Suprapubic skin (tissue), 4 donors: ENCODE data around the gene SPOCK3. TPM values are rescaled to one million over a fixed set of nuclear protein-coding genes. Genes with fewer than 3 reads are reported as not detected.

Experiments
- DNase-seq, 2 donors: peaks; one replicate each; pipeline ENCODE4 v3.0.0-alpha.2; 2019; ENCODE audit warnings: low spot score in 2 of 2
- H3K27ac ChIP-seq: fragments of 200-600 bp; sonication (generic); one replicate; pipeline ENCODE4 v1.5.1; 2019
- H3K27me3 ChIP-seq: fragments of 200-600 bp; sonication (generic); one replicate; pipeline ENCODE4 v1.5.1; 2019
- H3K36me3 ChIP-seq: fragments of 200-600 bp; sonication (generic); one replicate; pipeline ENCODE4 v1.5.1; 2019
- H3K4me1 ChIP-seq: fragments of 200-600 bp; sonication (generic); one replicate; pipeline ENCODE4 v1.5.1; 2019
- H3K4me3 ChIP-seq: fragments of 200-600 bp; sonication (generic); one replicate; pipeline ENCODE4 v1.5.1; 2019; ENCODE audit warnings: mild to moderate bottlenecking
- H3K9me3 ChIP-seq: fragments of 200-600 bp; sonication (generic); one replicate; pipeline ENCODE4 v1.5.1; 2019
- EP300 ChIP-seq: sonication (generic); formaldehyde crosslinking; IDR thresholded peaks from one replicate; pipeline ENCODE4 v1.6.1; 2017; ENCODE audit warnings: antibody characterized with exemption
- POLR2A ChIP-seq, 2 donors: fragments of 450-650 bp; IDR thresholded peaks; one replicate each; pipeline ENCODE4 v1.6.1; 2017; ENCODE audit warnings: antibody characterized with exemption in 2 of 2, mild to moderate bottlenecking in 2 of 2, moderate library complexity in 2 of 2
- POLR2AphosphoS5 ChIP-seq, 3 donors: sonication (generic); formaldehyde crosslinking; IDR thresholded peaks; one replicate each; pipeline ENCODE4 v1.6.1; 2017; ENCODE audit warnings: antibody characterized with exemption in 3 of 3
- WGBS: methylation state at CpG from one replicate; pipeline ENCODE4 v1.1.5; 2018; 5-methylcytosine and 5-hydroxymethylcytosine counted together
- total RNA-seq, 4 donors: library from RNA; depleted of rRNA; stranded (reverse); fragments of >200 nt; gene quantifications; one replicate each; pipeline ENCODE4 v1.1.0, GENCODE V29; 2016
- TF ChIP-seq, protein P1 (sequence below), 2 donors: fragments of 200-600 bp in 1 of 2; fragments of 450-650 bp in 1 of 2; sonication (generic) in 1 of 2; IDR thresholded peaks; one replicate each; pipeline ENCODE4 v1.5.1; 2016 to 2019; ENCODE audit warnings: antibody characterized with exemption in 2 of 2, mild to moderate bottlenecking in 1 of 2, moderate library complexity in 1 of 2

Gene SPOCK3
- total RNA-seq, 4 donors from 2014 or later = not detected

- DNase-seq = no peak
- no peak overlapping the region for H3K4me3 ChIP-seq
- TF ChIP-seq POLR2A (IDR thresholded peaks at IDR 0.05) (no peak), EP300 (no peak), POLR2AphosphoS5 (IDR thresholded peaks at IDR 0.05) (no peak)
- TF ChIP-seq, protein P1, sequence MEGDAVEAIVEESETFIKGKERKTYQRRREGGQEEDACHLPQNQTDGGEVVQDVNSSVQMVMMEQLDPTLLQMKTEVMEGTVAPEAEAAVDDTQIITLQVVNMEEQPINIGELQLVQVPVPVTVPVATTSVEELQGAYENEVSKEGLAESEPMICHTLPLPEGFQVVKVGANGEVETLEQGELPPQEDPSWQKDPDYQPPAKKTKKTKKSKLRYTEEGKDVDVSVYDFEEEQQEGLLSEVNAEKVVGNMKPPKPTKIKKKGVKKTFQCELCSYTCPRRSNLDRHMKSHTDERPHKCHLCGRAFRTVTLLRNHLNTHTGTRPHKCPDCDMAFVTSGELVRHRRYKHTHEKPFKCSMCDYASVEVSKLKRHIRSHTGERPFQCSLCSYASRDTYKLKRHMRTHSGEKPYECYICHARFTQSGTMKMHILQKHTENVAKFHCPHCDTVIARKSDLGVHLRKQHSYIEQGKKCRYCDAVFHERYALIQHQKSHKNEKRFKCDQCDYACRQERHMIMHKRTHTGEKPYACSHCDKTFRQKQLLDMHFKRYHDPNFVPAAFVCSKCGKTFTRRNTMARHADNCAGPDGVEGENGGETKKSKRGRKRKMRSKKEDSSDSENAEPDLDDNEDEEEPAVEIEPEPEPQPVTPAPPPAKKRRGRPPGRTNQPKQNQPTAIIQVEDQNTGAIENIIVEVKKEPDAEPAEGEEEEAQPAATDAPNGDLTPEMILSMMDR (IDR thresholded peaks at IDR 0.05) = no peak
- no peaks in the 10 kb centered on the region for H3K4me1 ChIP-seq
- no peak overlapping the region for H3K27ac ChIP-seq
- WGBS = 26% methylated on average over 4 of the region's 4 CpGs
- no peaks in the 10 kb centered on the region for H3K27me3 ChIP-seq
- no peaks in the 10 kb centered on the region for H3K36me3 ChIP-seq
- no peaks in the 10 kb centered on the region for H3K9me3 ChIP-seq
These were observed 117.0 kb downstream of the SPOCK3 start for GRCh38 chr4:167117273-167117672.

GRCh38 chr4:167114416-167114971 lies 119.8 kb downstream of the SPOCK3 start:
- TF ChIP-seq, protein P1 (IDR thresholded peaks at IDR 0.05) = no peak
- TF ChIP-seq POLR2AphosphoS5 (IDR thresholded peaks at IDR 0.05) (no peak), EP300 (no peak)
- no peak overlapping the region for H3K27ac ChIP-seq
- H3K9me3 ChIP-seq = no peaks in the 10 kb centered on the region
- WGBS = 65% methylated on average over 4 of the region's 4 CpGs
- H3K4me3 ChIP-seq = no peak overlapping the region
- no peaks in the 10 kb centered on the region for H3K4me1 ChIP-seq
- H3K36me3 ChIP-seq = no peaks in the 10 kb centered on the region
- H3K27me3 ChIP-seq = no peaks in the 10 kb centered on the region
- no peak for DNase-seq

DNA sequence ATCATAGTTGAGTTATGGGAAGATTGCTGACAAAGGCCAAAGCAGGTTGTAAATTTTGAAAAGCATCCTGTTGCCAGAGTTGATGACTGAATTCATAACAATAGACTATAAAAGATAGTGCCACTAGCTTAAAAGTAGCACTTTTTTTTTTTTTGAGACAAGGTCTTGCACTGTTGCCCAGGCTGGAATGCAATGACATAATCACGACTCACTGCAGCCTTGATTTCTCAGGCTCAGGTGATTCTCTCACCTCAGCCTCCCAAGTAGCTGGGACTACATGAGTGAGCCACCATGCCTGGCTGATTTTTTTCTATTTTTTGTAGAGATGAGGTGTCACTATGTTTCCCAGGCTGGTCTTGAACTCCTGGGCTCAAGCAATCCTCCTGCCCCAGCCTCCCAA lies 122.7 kb downstream of the SPOCK3 start:
- H3K4me3 ChIP-seq = no peak overlapping the region
- WGBS = 83% methylated on average over 1 of the region's 1 CpG
- H3K9me3 ChIP-seq = no peaks in the 10 kb centered on the region

DNA sequence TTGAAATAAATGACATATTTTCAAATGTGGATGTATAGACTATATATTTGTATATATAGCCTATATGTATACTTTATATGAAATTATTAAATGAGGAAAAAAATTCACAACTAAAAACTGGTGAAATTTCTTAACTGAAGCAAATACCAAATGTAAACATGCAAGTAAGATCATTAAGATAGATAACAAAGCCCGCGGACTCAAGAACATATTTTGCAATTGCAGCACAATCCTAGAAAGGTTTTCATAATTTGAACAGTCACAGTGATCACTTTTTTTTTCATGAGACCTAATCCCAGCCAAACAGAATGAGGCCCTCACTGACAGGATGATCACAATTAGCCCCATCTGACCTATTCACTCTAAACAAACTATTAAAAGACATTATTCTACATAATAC lies 123.2 kb downstream of the SPOCK3 start:
- H3K4me3 ChIP-seq = no peak overlapping the region
- H3K9me3 ChIP-seq = no peaks in the 10 kb centered on the region
- H3K4me1 ChIP-seq = no peaks in the 10 kb centered on the region
- H3K27me3 ChIP-seq = no peaks in the 10 kb centered on the region
- WGBS = 45% methylated on average over 2 of the region's 2 CpGs
- H3K36me3 ChIP-seq = no peaks in the 10 kb centered on the region
- no peak overlapping the region for H3K27ac ChIP-seq
- DNase-seq = no peak
- TF ChIP-seq POLR2A (IDR thresholded peaks at IDR 0.05) (no peak), POLR2AphosphoS5 (IDR thresholded peaks at IDR 0.05) (no peak), EP300 (no peak)
- TF ChIP-seq, protein P1 (IDR thresholded peaks at IDR 0.05) = no peak

More for the DNA sequence above, 122.7 kb downstream of the SPOCK3 start:
- H3K4me1 ChIP-seq = no peaks in the 10 kb centered on the region
- H3K36me3 ChIP-seq = no peaks in the 10 kb centered on the region
- no peak overlapping the region for H3K27ac ChIP-seq
- TF ChIP-seq EP300 (no peak), POLR2A (IDR thresholded peaks at IDR 0.05) (no peak), POLR2AphosphoS5 (IDR thresholded peaks at IDR 0.05) (no peak)
- TF ChIP-seq, protein P1 (IDR thresholded peaks at IDR 0.05) = no peak
- no peaks in the 10 kb centered on the region for H3K27me3 ChIP-seq
- DNase-seq = no peak

- H3K36me3 ChIP-seq = no peaks in the 10 kb centered on the region
- no peaks in the 10 kb centered on the region for H3K27me3 ChIP-seq
- H3K27ac ChIP-seq = no peak overlapping the region
- TF ChIP-seq POLR2A (IDR thresholded peaks at IDR 0.05) (no peak), EP300 (no peak), POLR2AphosphoS5 (IDR thresholded peaks at IDR 0.05) (no peak)
- TF ChIP-seq, protein P1 (IDR thresholded peaks at IDR 0.05) = no peak
- H3K4me3 ChIP-seq = no peak overlapping the region
- no peak for DNase-seq
- H3K9me3 ChIP-seq = no peaks in the 10 kb centered on the region
- H3K4me1 ChIP-seq = no peaks in the 10 kb centered on the region
- 85% methylated on average over 3 of the region's 3 CpGs for WGBS
These were observed 124.4 kb downstream of the SPOCK3 start for GRCh38 chr4:167109859-167110258.
